Large intestine (tissue), 3 donors: Measurements from ENCODE around the gene FAM241A. TPM values are rescaled to one million over a fixed set of nuclear protein-coding genes. Genes with fewer than 3 reads are reported as not detected.
A peak's percentile ranks its signal among the peaks of the same experiment; 100 is the strongest.
"Not testable (repeated sequence)": the region's sequence is repeated elsewhere in the genome, so short reads cannot be mapped to it uniquely, and the experiment has no call there.

Experiments
- DNase-seq, 2 donors: peaks; one replicate each; pipeline versions ENCODE4 v3.0.0 to v3.0.0-alpha.2; 2013
- H3K27ac ChIP-seq: one replicate; pipeline ENCODE4 v1.5.1; 2013; ENCODE audit warnings: low read length
- H3K27me3 ChIP-seq: 2 replicates; pipeline ENCODE4 v1.6.1; 2013; ENCODE audit warnings: low read length; ENCODE audit not compliant: control insufficient read depth, insufficient read depth
- H3K36me3 ChIP-seq: 2 replicates; pipeline ENCODE4 v1.6.1; 2013; ENCODE audit warnings: low read length; ENCODE audit not compliant: control insufficient read depth, insufficient read depth
- H3K4me1 ChIP-seq: one replicate; pipeline ENCODE4 v1.6.1; 2013; ENCODE audit warnings: low read length; ENCODE audit not compliant: control insufficient read depth, insufficient read depth
- H3K4me3 ChIP-seq: one replicate; pipeline ENCODE4 v1.5.1; 2013; ENCODE audit warnings: low read length
- H3K9me3 ChIP-seq: one replicate; pipeline ENCODE4 v1.6.1; 2013; ENCODE audit warnings: mild to moderate bottlenecking, low read depth, low read length, moderate library complexity; ENCODE audit not compliant: control insufficient read depth
- WGBS: methylation state at CpG from one replicate; pipeline ENCODE4 v1.1.5; 2013; ENCODE audit warnings: low lambda C conversion rate; ENCODE audit not compliant: insufficient coverage; 5-methylcytosine and 5-hydroxymethylcytosine counted together
- polyA plus RNA-seq: library from polyadenylated mRNA; unstranded; fragments of 120-200 nt; gene quantifications from one replicate; pipeline ENCODE4 v1.2.1, GENCODE V29; 2013

Gene FAM241A
- polyA plus RNA-seq, 1 donor: 1.3 TPM

DNA sequence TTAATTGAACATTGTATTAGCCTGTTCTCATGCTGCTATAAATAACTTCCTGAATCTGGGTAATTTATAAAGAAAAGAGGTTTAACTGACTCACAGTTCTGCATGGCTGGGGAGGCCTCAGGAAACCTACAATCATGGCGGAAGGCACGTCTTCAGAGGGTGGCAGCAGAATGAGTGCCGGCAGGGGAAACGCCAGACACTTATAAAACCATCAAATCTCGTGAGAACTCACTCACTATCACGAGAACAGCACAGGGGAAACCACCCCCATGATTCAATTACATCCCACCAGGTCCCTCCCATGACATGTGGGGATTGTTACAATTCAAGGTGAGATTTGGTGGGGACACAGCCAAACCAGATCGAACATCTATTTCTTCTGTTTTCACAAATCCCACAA is 33.2 kb upstream of the FAM241A start:
- not testable (repeated sequence) for H3K27ac ChIP-seq, DNase-seq, H3K4me1 ChIP-seq, H3K9me3 ChIP-seq, H3K36me3 ChIP-seq, H3K4me3 ChIP-seq, H3K27me3 ChIP-seq
- no CpG with 5 or more reads among the region's 7 CpGs for WGBS

DNA sequence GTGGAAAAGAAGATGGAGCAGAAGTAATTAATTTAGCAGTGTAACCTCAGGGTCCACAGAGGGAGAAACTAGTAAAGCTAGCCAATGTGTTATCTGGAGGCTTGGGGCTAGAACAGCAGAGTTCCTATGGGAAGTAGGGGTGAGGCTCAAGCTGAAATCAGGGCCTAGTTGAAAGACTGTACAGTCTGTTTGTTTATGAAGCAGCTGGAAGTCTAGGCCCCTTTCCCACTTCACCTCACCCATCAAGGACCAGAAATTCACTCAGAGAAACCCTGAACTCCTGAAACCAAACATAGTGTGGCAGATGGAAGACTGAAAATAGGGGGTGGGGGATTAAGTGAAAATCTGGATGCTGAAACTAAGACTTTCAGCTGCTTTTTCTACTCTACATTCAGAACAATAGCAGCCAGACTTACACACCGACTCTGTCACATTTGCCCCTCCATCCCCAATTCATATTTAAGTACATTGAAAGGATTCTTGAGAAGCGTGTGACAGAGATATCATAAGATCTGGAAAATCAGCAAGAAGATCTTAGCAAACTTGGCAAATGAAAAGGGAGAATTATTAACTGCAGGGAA is 32.6 kb upstream of the FAM241A start:
- 86% methylated on average over 1 of the region's 2 CpGs for WGBS

DNA sequence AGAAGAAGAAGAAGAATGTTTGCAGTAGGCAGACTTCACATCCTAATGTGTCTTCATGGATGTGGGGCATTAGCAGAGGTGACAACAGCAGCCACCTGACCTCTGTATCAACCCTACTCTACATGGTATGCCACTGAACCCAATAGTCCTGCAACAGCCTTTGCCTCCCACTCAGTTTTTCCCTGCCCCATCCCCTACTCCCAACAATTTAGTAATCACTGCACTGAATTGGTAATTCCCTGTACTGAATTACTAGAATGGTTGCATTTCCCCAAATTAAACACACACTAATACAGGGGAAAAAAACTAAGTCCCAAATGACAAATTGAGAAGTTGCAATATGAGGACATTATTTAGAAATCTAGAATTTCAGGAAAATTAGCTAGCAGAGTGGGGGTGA is 31.4 kb upstream of the FAM241A start:
- no peaks in the 10 kb centered on the region for H3K9me3 ChIP-seq
- no peak overlapping the region for H3K4me3 ChIP-seq
- DNase-seq: no peak
- H3K27ac ChIP-seq: no peak overlapping the region
- H3K27me3 ChIP-seq: no peaks in the 10 kb centered on the region
- H3K4me1 ChIP-seq: peaks cover 4% of the 10 kb centered on the region
- H3K36me3 ChIP-seq: no peaks in the 10 kb centered on the region

More for the DNA sequence above, 32.6 kb upstream of the FAM241A start:
- DNase-seq: no peak
- Histone ChIP-seq H3K27ac (peak overlapping the region; percentile 11), H3K36me3 (no peaks in the 10 kb centered on the region), H3K4me3 (no peak overlapping the region), H3K9me3 (no peaks in the 10 kb centered on the region), H3K4me1 (peaks cover 4% of the 10 kb centered on the region), H3K27me3 (no peaks in the 10 kb centered on the region)

DNA sequence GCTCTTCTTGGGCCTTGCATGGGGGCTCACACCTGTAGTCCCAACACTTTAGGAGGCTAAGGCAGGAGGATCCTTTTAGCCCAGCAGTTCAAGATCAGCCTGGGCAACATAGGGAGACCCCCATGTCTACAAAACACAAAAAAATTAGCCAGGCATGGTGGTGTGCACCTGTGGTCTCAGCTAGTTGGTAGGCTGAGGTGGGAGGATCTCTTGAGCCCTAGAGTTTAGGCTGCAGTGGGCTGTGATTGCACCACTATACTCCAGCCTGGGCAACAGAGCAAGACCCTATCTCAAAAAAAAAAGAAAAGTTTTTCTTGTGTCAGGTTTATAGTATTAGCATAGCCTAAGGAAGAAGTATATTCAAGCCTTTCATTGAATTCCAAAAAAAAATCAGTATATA is 30.8 kb upstream of the FAM241A start:
- H3K9me3 ChIP-seq: no peaks in the 10 kb centered on the region

DNA sequence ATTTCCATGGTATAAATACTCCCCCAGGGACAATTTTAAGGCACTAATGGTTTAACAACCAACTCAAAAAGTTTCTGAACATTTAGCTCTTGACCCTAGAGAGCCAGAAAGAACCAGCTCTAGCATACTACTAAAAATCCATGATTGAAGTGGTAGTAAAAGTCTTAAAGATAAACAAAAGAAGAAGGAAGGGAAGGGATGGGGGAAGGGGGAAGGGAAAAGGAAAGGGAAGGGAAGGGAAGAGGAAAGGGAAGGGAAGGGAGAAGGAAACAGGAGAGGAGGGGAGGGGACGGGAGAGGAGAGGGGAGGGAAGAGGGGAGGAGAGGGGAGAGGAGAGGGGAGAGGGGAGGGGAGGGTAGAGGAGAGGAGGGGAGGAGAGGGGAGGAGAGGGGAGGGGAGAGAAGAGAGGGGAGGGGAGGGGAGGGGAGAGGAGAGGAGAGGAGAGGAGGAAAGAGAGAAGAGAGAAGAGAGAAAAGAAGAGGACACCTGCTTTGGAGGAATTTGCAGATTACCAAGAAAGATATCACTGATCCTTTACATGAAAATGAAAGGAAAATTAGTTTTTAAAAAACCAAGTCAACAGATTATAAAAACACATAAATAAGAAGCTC is 26.4 kb upstream of the FAM241A start:
- Histone ChIP-seq H3K27ac (no peak overlapping the region), H3K27me3 (peaks cover 1% of the 10 kb centered on the region), H3K4me3 (no peak overlapping the region), H3K4me1 (no peaks in the 10 kb centered on the region), H3K36me3 (no peaks in the 10 kb centered on the region), H3K9me3 (no peaks in the 10 kb centered on the region)
- WGBS: no CpG with 5 or more reads among the region's 1 CpG
- no peak for DNase-seq

More for the DNA sequence above, 30.8 kb upstream of the FAM241A start:
- DNase-seq: no peak
- no peaks in the 10 kb centered on the region for H3K36me3 ChIP-seq
- H3K27ac ChIP-seq: no peak overlapping the region
- peaks cover 4% of the 10 kb centered on the region for H3K4me1 ChIP-seq
- H3K4me3 ChIP-seq: no peak overlapping the region
- no peaks in the 10 kb centered on the region for H3K27me3 ChIP-seq

DNA sequence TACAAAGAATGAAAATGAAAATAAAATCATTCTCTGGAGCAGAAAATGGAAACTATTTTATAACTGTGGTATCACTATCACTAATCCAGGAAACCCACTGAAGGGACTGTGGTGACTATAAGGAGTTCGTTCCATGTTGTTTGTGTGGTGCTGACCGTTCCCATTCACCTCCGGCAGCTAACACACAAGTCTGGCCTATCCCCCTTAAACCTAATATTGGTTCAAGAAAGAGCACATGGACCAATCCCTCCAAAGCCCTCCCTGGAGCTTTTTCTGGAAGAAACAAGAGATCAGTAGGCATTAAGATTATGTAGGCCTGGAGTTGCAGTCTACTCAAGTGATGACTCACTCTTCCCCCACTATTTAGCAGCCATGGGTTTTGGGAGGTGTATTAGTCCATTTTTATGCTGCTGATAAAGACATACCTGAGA is 25.9 kb upstream of the FAM241A start:
- no peak overlapping the region for H3K4me3 ChIP-seq
- H3K9me3 ChIP-seq: no peaks in the 10 kb centered on the region
- no peaks in the 10 kb centered on the region for H3K36me3 ChIP-seq
- H3K27me3 ChIP-seq: peaks cover 5% of the 10 kb centered on the region
- DNase-seq: no peak
- 90% methylated on average over 3 of the region's 3 CpGs for WGBS
- H3K27ac ChIP-seq: no peak overlapping the region
- no peaks in the 10 kb centered on the region for H3K4me1 ChIP-seq

DNA sequence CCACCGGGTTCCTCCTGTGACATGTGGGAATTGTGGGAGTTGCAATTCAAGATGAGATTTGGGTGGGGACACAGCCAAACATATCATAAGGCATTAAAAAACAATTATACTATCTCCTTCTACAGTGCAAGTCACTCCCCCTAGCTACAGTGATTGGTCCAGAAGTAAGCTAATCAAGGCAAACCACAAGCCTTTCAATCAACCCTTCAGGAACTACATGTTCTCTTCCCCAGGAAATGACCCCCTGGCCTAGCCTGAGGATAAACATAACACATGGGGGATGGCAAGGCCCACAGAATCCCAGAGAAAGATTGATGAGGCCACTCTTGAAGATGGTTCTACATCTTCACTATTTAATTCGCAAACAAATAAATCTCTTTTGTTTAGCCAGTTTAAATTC is 25.2 kb upstream of the FAM241A start:
- Histone ChIP-seq H3K4me3 (no peak overlapping the region), H3K27me3 (peaks cover 5% of the 10 kb centered on the region), H3K9me3 (no peaks in the 10 kb centered on the region), H3K27ac (no peak overlapping the region), H3K4me1 (no peaks in the 10 kb centered on the region), H3K36me3 (no peaks in the 10 kb centered on the region)
- no CpG with 5 or more reads among the region's 2 CpGs for WGBS
- no peak for DNase-seq

DNA sequence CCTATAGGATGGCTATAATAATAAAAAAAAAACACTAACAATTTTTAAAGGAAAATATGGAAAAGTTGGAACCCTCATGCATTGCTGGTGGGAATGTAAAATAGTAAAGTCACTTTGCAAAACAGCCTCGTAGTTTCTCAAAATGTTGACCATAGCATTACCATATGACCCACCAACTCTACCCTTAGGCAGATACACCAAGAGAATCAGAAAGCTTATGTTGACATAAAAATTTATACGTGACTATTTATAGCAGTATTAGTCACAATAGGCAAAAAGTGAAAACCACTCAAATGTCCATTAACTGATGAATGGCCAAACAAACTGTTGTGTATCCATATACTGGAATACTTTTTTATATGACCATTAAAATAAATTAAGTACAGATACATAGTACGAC is 19.8 kb upstream of the FAM241A start:
- WGBS: 86% methylated on average over 1 of the region's 3 CpGs

DNA sequence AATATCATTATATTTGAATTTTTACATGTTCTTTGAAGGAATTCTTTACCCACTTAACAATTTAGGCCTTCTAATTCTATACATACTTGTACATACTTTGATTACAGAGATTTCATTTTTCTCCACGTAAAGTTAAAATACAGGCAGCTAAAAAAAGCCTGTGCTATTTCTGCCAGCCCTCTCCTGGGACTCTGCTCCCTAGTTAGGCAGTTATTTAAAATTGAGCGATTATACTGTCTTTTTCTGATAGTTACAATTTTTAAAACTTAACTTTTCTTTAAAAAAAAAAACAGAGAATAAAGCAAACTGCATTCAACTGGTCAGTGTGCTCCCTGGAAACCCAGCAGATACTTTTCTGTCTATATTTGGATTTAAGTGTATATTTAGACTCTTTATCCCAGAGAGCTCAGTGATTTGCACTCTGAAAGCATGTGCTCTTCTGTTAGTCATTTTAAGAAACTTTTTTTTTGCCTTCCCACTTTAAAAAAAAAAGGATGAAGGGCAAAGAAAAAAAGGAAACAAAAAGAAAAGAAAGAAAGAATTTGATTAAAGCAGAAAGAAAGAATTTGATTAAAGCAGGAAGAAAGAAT is 18.1 kb upstream of the FAM241A start:
- no peaks in the 10 kb centered on the region for H3K4me1 ChIP-seq
- no peaks in the 10 kb centered on the region for H3K9me3 ChIP-seq
- DNase-seq: no peak
- peaks cover 5% of the 10 kb centered on the region for H3K27me3 ChIP-seq
- no peak overlapping the region for H3K27ac ChIP-seq
- WGBS: 100% methylated on average over 1 of the region's 2 CpGs
- no peak overlapping the region for H3K4me3 ChIP-seq
- H3K36me3 ChIP-seq: no peaks in the 10 kb centered on the region

More for the DNA sequence above, 19.8 kb upstream of the FAM241A start:
- H3K4me1 ChIP-seq: no peaks in the 10 kb centered on the region
- H3K4me3 ChIP-seq: no peak overlapping the region
- H3K27me3 ChIP-seq: peaks cover 5% of the 10 kb centered on the region
- no peaks in the 10 kb centered on the region for H3K9me3 ChIP-seq
- H3K36me3 ChIP-seq: no peaks in the 10 kb centered on the region
- no peak for DNase-seq
- no peak overlapping the region for H3K27ac ChIP-seq

DNA sequence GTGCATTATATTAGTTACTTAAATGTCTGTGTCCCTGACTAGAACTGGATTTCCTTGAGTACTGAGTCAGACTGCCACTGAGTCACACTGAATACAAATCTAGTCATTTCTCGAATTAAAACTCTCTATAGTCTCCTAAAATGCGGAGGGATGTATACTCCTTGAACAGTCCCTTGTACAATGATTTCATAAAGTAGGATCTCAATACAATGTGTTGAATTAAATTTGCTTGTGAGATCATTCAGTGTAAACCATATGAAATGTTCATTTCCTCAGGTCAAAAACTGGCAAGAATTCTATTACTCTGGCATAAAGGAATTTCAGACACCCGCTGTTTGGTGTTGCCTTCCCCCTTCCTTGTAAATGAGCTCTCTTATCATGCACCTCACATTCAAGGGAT is 17.5 kb upstream of the FAM241A start:
- Histone ChIP-seq H3K4me1 (no peaks in the 10 kb centered on the region), H3K4me3 (no peak overlapping the region), H3K9me3 (no peaks in the 10 kb centered on the region), H3K36me3 (no peaks in the 10 kb centered on the region), H3K27ac (no peak overlapping the region), H3K27me3 (peaks cover 5% of the 10 kb centered on the region)
- 100% methylated on average over 1 of the region's 3 CpGs for WGBS
- no peak for DNase-seq

DNA sequence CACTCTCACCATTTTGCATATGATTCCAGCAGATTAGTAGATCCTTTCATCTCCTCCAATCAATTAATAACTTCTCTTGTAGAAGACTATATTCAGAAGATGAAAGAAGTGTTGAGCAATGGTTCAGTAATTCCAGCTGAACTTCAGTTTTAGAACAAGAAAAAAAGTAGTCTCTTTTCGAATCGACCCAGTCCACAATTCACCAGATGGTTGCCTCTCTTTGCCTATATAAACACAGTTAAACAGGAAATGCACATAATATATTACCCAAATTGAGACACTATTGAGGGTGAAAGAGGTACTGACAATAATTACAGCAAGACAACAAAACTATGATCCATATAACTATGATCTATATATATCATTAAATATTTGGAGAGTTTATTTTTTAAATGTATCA is 16.8 kb upstream of the FAM241A start:
- DNase-seq: no peak
- Histone ChIP-seq H3K9me3 (no peaks in the 10 kb centered on the region), H3K27me3 (peaks cover 5% of the 10 kb centered on the region), H3K27ac (no peak overlapping the region), H3K36me3 (no peaks in the 10 kb centered on the region), H3K4me1 (no peaks in the 10 kb centered on the region), H3K4me3 (no peak overlapping the region)
- WGBS: no CpG with 5 or more reads among the region's 2 CpGs
